Fibroblast of gingiva (primary cell): ENCODE results near the gene PRF1.
A peak's percentile ranks its signal among the peaks of the same experiment; 100 is the strongest.
"Not testable (repeated sequence)": the region's sequence is repeated elsewhere in the genome, so short reads cannot be mapped to it uniquely, and the experiment has no call there.

Source experiments
- DNase-seq: peaks from one replicate; pipeline ENCODE4 v3.0.0-alpha.2; 2011; ENCODE audit warnings: low read depth

Gene PRF1

GRCh38 chr10:70593513-70593890 lies 9.0 kb downstream of the PRF1 start:
- no peak for DNase-seq

GRCh38 chr10:70592746-70593512 lies 9.6 kb downstream of the PRF1 start:
- no peak for DNase-seq

GRCh38 chr10:70592186-70592735 lies 10.3 kb downstream of the PRF1 start:
- no peak for DNase-seq

- DNase-seq = no peak
These were observed 11.7 kb downstream of the PRF1 start for GRCh38 chr10:70590655-70591416.

GRCh38 chr10:70589762-70590654 lies 12.5 kb downstream of the PRF1 start:
- DNase-seq = no peak

- no peak for DNase-seq
These were observed 13.5 kb downstream of the PRF1 start for GRCh38 chr10:70588859-70589570.

- DNase-seq = no peak
These were observed 14.3 kb downstream of the PRF1 start for GRCh38 chr10:70588255-70588654.

GRCh38 chr10:70587045-70587658 lies 15.4 kb downstream of the PRF1 start:
- no peak for DNase-seq

GRCh38 chr10:70586348-70586930 lies 16.1 kb downstream of the PRF1 start:
- DNase-seq = no peak

- no peak for DNase-seq
These were observed 16.9 kb downstream of the PRF1 start for GRCh38 chr10:70585578-70586169.

- peak; percentile 40 for DNase-seq
These were observed 17.5 kb downstream of the PRF1 start for GRCh38 chr10:70584909-70585544.

- DNase-seq = no peak
These were observed 18.2 kb downstream of the PRF1 start for GRCh38 chr10:70584366-70584765.

GRCh38 chr10:70583669-70584037 lies 18.9 kb downstream of the PRF1 start:
- DNase-seq = no peak

- DNase-seq = no peak
These were observed 19.5 kb downstream of the PRF1 start for GRCh38 chr10:70582793-70583668.

GRCh38 chr10:70581176-70581575 lies 21.4 kb downstream of the PRF1 start:
- DNase-seq = not testable (repeated sequence)

GRCh38 chr10:70579234-70580002 lies 23.1 kb downstream of the PRF1 start:
- no peak for DNase-seq

GRCh38 chr10:70578371-70578947 lies 24.1 kb downstream of the PRF1 start:
- DNase-seq = no peak
